HTERT RPE-1 (cell line): ENCODE measurements around the gene PTHLH.

Experiments
- in situ Hi-C: fragments of 300-500 bp; cut with MboI; formaldehyde crosslinking; loops from 4 replicates; pipeline ENCODE4 v1.14.3; 2020; ENCODE audit warnings: low sequenced_read_pairs

PTHLH gene

DNA sequence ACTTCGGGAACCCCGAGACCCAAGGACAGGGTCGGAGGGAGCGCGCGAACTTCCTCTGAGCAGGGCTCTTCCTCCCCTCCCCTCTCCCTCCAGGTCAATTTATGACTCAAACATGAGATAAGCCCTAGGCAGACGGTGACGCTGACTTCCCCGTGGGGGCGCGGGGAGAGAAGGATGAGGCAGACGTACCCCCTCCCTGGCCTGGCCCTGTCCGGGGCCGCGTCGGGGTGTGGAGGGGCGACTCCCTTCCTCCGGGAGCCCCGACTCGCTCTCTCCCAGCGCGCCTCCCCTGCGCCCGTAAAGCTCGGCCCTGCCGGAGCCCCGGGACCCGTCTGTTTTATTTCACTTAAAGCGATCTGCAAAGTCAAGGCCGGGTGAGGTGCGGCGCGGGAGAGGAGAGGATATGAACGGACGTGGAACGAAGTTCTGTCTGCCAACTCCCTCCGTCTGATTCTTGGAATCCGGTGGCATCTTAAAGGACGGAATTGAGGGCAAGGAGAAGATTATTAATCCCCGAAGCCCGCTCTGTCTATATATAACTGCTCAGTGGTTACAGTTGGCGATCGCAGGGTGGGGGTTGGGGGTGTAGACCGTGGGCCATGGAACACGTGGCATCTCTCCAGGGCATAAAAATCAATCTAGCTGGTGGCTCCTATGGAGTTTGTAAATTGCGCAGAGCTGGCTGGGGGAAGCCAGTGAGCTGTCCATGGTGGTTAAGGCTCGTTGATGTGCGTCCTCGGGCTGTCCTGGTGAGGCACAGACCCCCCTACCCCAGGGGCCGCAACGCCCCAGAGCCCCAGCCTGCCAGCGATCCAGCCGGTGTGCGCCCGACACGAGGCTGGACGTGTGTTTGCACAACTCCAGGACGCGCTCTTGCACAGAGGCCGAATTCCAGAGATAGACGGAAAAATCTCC lies 2.9 kb upstream of the PTHLH start:
- in situ Hi-C loops: no loop called here

DNA sequence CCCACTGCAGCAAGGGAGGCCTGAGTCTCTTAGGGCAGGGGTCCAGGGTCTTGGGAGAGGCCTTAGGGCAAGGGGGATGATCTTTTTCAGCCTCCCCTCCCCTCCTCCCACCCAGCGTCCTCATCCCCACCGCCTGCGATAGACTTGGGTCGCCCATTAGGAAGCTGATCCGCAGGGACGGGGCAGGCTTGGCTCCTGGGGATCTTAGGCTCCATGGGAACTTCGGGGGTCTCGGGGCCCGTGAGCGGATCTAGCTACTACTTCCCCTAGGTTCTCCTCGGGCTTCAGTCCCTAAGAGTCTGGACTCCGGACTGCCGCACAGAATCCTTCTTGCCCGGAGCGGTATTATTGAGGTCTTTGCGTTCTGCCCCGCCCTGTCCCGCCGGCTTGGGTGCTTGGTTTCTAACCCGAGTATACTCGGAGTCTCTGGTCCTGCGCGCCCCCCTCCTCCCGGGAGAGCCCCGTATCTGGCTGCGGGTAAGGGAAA lies 2.2 kb upstream of the PTHLH start:
- in situ Hi-C loops: no loop called here

DNA sequence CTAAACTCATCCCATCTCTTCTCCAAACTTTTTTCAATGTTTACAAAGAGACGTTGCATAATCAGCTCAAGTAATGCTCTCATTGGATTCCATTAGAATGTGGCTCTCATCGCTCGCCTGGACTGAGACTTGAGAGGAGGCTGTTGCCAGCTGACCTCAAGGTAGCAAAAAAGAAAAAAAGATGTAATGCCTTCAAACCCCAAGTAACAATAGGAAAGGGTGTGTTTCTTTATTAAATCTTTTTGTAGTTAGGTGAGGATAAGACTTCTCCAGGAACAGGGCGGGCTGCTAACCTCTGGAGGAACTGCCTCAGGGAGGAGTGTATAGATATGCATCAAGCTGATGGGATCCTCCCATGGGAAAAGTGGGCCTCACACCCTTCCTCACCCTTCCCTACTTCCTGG lies 956 bp upstream of the PTHLH start:
- in situ Hi-C loops: no loop called here

- in situ Hi-C loops: no loop called here
Observed at GRCh38 chr12:27971606-27972005, 927 bp downstream of the PTHLH start.

DNA sequence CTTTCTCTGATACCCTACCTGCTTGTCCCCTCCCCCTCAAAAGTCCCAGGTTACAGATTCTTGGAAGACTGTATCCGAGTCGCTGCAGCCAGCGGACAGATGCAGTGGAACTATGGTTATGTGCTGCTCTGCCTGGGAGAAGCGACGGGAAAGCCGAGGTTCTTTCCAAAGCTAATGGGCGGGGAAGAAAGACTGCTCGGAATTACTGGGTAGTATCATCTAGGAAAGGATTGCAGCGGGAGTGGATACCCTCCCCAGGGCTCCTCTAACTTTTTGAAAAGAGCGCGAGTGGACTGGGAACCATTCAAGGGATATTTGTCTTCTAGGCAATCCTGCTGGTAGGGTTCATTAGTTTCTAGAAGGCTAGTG lies 1.4 kb downstream of the PTHLH start:
- in situ Hi-C loops: no loop called here

DNA sequence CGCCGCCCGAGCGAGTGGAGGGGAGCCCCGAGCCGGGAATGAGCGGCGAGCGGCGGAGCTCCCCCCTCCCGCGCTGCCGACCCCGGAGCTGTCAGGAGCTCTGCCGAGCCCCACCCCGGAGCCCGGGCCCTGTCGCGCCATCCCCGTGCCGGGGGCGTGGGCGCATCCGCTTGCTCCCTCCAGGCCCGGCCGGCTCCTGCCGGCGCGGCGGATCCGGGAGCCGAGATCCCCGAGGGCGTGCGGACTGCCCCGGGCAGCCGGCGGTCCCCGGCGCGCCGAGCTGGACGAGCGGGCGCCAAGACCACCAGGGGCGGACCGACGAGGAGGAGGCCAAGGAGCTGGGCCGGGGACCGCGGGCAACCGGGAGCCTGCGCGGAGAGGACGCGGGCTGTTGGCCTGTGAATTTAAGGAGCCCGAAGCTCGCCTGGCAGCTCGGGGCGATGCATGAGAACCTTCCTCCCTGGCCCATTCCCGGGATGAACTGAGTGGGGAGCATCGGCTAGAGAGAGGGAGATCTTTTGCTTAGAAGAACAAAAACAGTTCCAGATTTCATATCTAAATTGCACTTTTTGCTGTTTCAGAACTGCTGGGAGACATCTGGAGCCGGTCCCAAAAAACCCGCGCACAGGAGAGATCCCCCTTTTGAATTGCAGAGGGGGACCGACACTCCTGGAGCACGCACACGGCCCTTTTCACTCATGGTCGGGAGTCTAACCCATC lies 2.0 kb downstream of the PTHLH start:
- in situ Hi-C loops: no loop called here

DNA sequence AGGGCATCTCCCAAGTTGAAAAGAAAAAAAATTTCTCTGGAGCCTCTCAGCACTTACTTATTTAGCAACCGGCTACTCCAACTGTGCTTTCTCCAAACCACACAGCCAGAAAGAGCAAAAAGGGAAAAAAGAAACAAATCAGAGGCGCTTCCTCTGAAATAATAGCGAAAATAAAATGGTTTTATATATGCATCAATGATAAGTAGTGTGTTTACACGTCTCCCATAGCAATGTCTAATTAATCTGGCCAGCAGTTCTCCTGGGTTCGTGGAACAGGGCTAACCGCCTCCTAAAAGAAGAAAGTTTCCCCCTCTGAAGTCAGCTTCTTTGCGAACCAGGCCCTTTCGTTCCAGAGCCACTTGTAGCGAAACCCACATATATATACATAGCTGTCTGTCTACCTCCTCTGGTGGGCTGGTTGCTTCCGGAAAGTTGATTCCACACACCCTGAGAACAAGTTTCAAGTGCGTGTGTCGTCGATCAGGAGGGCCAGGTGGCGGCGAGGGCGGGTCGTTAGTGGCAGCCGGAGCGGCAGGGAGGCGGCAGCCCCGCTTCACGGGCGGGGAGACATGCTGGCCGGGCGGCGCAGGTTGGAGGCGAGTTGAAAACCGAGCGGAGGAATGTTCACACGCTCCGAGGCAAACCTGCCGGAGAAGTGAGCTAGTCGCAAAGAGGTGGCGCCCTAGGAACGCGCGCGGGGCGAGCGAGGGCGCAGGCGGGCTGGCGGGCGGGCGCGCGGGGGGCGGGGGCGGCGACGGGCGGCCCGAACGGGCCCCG lies 2.7 kb downstream of the PTHLH start:
- in situ Hi-C loops: no loop called here

DNA sequence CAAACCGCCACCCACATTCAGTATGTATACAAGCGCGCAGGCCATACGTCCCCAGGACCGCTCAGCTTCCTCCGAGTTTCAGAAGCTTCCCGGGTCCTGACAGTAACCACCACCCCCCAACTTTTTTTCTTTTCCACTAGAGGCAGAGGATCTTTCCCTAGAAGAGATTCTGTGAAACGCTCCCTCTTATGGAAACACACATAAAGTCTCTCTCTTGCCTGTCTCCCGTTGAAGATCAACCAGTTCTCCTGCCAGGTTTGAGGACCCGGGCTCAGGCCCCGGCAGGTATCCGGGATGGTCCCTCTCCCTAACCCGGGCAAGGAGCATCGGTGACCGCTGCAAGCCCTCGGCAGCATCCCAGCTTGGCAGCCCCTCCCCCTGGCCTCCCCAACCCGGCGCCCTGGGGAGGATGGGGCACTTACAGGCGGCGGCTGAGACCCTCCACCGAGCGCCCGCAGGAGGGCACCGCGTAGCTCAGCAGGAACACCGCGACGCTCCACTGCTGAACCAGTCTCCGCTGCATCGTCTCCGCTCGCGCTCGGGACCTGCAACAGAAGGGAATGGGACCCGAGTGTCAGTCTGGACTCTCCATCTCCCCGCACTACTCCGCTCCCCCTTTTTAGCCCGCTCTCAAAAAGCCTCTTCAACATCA lies 3.4 kb downstream of the PTHLH start:
- in situ Hi-C loops: no loop called here

- in situ Hi-C loops: no loop called here
Observed at GRCh38 chr12:27967551-27968054, 4.9 kb downstream of the PTHLH start.

GRCh38 chr12:27966870-27967269 lies 5.7 kb downstream of the PTHLH start:
- in situ Hi-C loops: no loop called here

- in situ Hi-C loops: no loop called here
Observed at GRCh38 chr12:27965966-27966365, 6.6 kb downstream of the PTHLH start.

- in situ Hi-C loops: no loop called here
Observed at GRCh38 chr12:27965411-27965810, 7.1 kb downstream of the PTHLH start.

GRCh38 chr12:27964123-27964522 lies 8.4 kb downstream of the PTHLH start:
- in situ Hi-C loops: no loop called here

DNA sequence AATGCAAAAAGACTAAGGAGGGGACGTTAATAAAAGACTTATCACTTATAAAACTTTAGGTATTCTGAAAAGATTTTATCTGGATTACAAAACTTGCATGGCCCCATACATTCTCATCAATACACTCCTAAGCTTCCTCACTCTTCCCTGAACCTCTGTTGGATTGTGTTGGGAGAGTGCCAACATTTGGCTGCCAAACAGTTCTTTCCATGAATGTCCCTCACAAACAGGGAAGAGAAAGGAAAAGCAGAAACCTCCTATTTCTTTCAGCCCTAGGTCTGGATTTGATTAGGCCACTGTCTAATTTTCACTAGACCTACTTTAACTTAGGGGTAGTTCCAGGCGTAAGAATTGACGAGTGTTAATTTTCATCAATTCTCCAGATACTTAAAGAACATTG lies 11.7 kb downstream of the PTHLH start:
- in situ Hi-C loops: no loop called here

- in situ Hi-C loops: no loop called here
Observed at GRCh38 chr12:27958675-27959074, 13.9 kb downstream of the PTHLH start.

DNA sequence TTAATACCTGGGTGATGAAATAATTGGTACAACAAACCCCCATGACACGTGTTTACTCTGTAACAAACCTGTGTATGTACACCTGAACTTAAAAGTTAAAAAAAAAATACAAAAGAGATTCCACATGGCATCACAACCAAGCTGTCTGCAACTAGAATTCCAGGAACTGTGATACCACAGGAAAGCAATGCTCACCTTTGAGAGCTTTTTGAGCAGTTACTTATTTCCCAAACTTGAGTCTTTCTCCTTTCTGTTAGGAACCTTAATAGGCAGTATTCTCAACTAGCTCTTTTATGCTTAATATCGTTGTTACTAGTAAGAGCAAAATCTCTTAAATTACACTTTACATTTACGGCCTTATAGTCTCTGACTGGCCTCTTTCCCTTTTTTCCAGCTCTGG lies 15.2 kb downstream of the PTHLH start:
- in situ Hi-C loops: no loop called here

- in situ Hi-C loops: no loop called here
Observed at GRCh38 chr12:27953817-27954216, 18.7 kb downstream of the PTHLH start.

- in situ Hi-C loops: no loop called here
Observed at GRCh38 chr12:27953348-27953747, 19.2 kb downstream of the PTHLH start.

- in situ Hi-C loops: no loop called here
Observed at GRCh38 chr12:27952510-27952909, 20.0 kb downstream of the PTHLH start.

DNA sequence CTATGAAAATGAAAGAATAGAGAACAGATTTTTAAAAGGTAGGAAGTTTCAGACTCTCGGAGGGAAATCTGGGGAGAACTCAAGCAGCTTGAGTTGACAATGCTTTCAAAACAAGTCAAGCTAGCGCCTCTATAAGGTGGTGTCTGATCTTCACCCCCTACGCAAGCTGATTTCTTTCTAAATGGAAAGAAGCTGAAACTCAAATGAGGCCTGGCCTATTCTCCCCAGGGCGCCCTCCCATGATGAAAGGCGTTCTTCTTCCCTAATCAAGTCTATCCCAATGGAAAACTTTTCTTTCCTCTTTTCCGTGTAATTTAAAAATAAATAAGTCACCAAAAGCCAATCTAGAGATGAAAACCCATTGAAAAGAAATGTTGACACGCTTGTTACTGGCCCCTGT lies 20.6 kb downstream of the PTHLH start:
- in situ Hi-C loops: no loop called here

DNA sequence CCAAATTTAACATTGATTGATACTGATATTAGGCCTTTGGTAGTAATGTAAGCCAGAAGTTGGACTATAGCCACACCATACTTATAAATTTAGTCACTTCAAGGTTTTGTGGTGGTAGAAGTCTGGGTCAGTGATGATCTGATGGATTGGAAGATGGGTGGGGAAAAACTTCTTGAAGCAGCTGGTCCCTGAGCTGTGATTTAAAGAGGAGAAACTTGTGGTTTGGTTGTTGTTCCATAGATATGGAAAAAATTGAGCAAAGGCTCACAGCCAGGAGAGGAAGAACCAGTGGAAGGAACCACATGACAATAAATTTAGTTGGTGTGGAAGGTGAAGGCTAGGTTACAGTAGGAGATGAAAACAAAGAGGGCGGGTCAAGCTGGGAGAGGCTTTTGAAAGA lies 26.1 kb downstream of the PTHLH start:
- in situ Hi-C loops: no loop called here
